T-cell (primary cell): ENCODE results near the gene DYNC1I1. TPM values are rescaled to one million over a fixed set of nuclear protein-coding genes. Genes with fewer than 3 reads are reported as not detected.

Source experiments
- ATAC-seq, 4 experiments: fragments of 200-7000 bp in 3 of 4; fragments of 150-1000 bp in 1 of 4; cut with Tn5 transposase; replicated peaks in 1 of 4; 1 replicate in 3 of 4; 2 replicates in 1 of 4; pipeline ENCODE4 v1.10.0; 2021; ENCODE audit warnings: moderate library complexity in 3 of 4, mild to moderate bottlenecking in 2 of 4, moderate number of reproducible peaks in 1 of 4
- CTCF ChIA-PET, 2 donors: fragments of 300-600 bp; sonication (Branson Sonifier 250); formaldehyde crosslinking; loops; one replicate each; lab custom pipeline; 2022; ENCODE audit warnings: antibody characterized with exemption in 2 of 2; lab: Charles Lee
- POLR2A ChIA-PET, 2 donors: fragments of 300-600 bp; sonication (Branson Sonifier 250); formaldehyde crosslinking; loops; one replicate each; lab custom pipeline; 2022; ENCODE audit warnings: antibody characterized with exemption in 2 of 2; lab: Charles Lee
- DNase-seq, 35 experiments: peaks; one replicate each; pipeline versions ENCODE4 v3.0.0 to v3.0.0-alpha.2; 2013 to 2023
- H3K27ac ChIP-seq: one replicate; pipeline ENCODE4 v1.5.1; 2013; ENCODE audit warnings: low read length
- H3K27me3 ChIP-seq, 2 experiments: replicated peaks in 1 of 2; 1 replicate in 1 of 2; 2 replicates in 1 of 2; pipeline versions ENCODE4 v1.6.1 to v1.7.0; 2013; ENCODE audit warnings: low read length in 1 of 2, mixed read lengths in 1 of 2; ENCODE audit not compliant: control insufficient read depth in 2 of 2, insufficient read depth in 2 of 2; ENCODE audit errors: extremely low read depth in 1 of 2
- H3K36me3 ChIP-seq, 2 donors: 1 replicate in 1 of 2; 2 replicates in 1 of 2; pipeline versions ENCODE4 v1.6.1 to v1.7.0; 2013; ENCODE audit warnings: low read length in 1 of 2; ENCODE audit not compliant: control insufficient read depth in 2 of 2, insufficient read depth in 1 of 2; ENCODE audit errors: extremely low read depth in 1 of 2
- H3K4me1 ChIP-seq, 2 experiments: 1 replicate in 1 of 2; 2 replicates in 1 of 2; pipeline versions ENCODE4 v1.6.1 to v1.7.0; 2013; ENCODE audit warnings: low read length in 2 of 2, mixed read lengths in 1 of 2; ENCODE audit not compliant: insufficient read depth in 2 of 2, control insufficient read depth in 1 of 2; ENCODE audit errors: extremely low read depth in 1 of 2
- H3K4me3 ChIP-seq, 2 donors: 1 replicate in 1 of 2; 2 replicates in 1 of 2; pipeline versions ENCODE4 v1.5.1 to v1.7.0; 2013; ENCODE audit warnings: mild to moderate bottlenecking in 2 of 2, low read length in 1 of 2, moderate library complexity in 1 of 2; ENCODE audit not compliant: control insufficient read depth in 1 of 2; ENCODE audit errors: extremely low read depth in 1 of 2
- H3K9me3 ChIP-seq: 2 replicates; pipeline ENCODE4 v1.7.0; 2013
- H3K27ac Mint-ChIP-seq, 2 donors: one replicate each; pipeline ENCODE4 v1.8.0; 2020 to 2021; ENCODE audit warnings: mild to moderate bottlenecking in 2 of 2, mixed read lengths in 2 of 2
- H3K27me3 Mint-ChIP-seq, 2 donors: one replicate each; pipeline ENCODE4 v1.8.0; 2021 to 2022; ENCODE audit warnings: mixed read lengths in 2 of 2
- H3K36me3 Mint-ChIP-seq: one replicate; pipeline ENCODE4 v1.8.0; 2021; ENCODE audit warnings: mixed read lengths
- H3K4me1 Mint-ChIP-seq, 3 donors: one replicate each; pipeline ENCODE4 v1.8.0; 2020 to 2022; ENCODE audit warnings: mixed read lengths in 3 of 3, mild to moderate bottlenecking in 1 of 3
- H3K4me3 Mint-ChIP-seq, 3 donors: one replicate each; pipeline ENCODE4 v1.8.0; 2020 to 2022; ENCODE audit warnings: mild to moderate bottlenecking in 3 of 3, mixed read lengths in 3 of 3, moderate library complexity in 3 of 3
- H3K9me3 Mint-ChIP-seq, 3 donors: one replicate each; pipeline ENCODE4 v1.8.0; 2020 to 2022; ENCODE audit warnings: mixed read lengths in 3 of 3
- WGBS: methylation state at CpG from one replicate; pipeline ENCODE4 v1.1.5; 2013; ENCODE audit warnings: missing lambda C conversion rate; ENCODE audit not compliant: insufficient coverage; 5-methylcytosine and 5-hydroxymethylcytosine counted together
- total RNA-seq, 35 experiments: library from RNA in 6 of 35; stranded (reverse) in 6 of 35; fragments of 120-200 nt in 1 of 35; gene quantifications; one replicate each; pipeline versions ENCODE4 v1.2.1 to v1.2.4 and lab custom pipeline; 2013 to 2026

Gene DYNC1I1
- total RNA-seq, 5 donors from 2014 or later (not counting 1 experiment from before 2014, with no cell fraction given), result 0.16 TPM; not detected in 4

DNA sequence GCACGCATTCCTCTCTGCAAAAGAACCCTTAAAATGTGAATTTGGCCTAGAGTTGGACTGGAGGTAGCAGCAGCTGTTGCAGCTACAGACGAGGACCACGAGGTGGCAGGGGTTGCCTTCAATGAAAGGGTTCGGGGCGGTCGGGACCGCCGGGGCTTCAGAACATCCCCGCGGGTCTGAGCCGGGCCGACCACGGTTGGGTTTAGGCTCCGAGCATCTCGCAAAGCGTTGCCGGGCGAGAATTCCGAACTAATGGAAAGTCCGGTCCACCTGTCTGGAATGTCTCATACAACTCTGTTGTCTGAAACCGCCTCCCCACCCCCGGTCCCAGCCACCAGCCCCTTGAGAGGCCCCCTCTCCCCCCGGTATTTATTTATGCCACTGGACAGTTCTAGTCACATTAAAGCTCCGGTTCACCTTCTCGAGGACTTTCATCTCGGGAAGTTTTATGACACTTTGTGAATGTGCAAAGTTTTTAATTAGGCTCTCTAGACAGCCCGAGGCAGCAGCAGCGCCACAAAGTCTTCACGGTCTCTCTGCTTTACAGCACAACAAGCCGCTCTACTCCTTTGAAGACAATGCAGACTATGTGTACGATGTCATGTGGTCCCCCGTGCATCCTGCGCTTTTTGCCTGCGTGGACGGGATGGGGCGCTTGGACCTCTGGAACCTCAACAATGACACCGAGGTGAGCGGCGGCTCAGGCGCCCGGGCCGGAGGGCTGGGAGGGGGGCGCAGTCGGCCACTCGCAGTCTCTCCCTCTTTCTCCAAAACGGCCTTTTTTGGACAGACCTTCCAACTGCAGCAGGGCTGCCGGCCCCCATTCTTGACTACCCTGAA is 303.4 kb downstream of the DYNC1I1 start:
- 4% methylated on average over 35 of the region's 47 CpGs for WGBS
- Mint-ChIP-seq H3K9me3 (no peaks in the 10 kb centered on the region), H3K4me3 (peak overlapping the region; percentile 79 to 81 (median 80)), H3K27ac (no peak overlapping the region), H3K27me3 (peaks cover 27 to 31% of the 10 kb centered on the region in 2 donors), H3K4me1 (peaks cover 10 to 14% (median 13%) of the 10 kb centered on the region in 3 donors), H3K36me3 (no peaks in the 10 kb centered on the region)
- peaks cover 0 to 9% of the 10 kb centered on the region in 2 experiments for H3K4me1 ChIP-seq
- H3K27me3 ChIP-seq, result peaks cover 0 to 12% of the 10 kb centered on the region in 2 experiments
- H3K27ac ChIP-seq, result no peak overlapping the region
- H3K36me3 ChIP-seq, result no peaks in the 10 kb centered on the region
- no peaks in the 10 kb centered on the region for H3K9me3 ChIP-seq
- ChIA-PET CTCF (interaction anchor here (0.6 to 2.0 kb wide), 18 partner anchors 10 to 1938 kb away, joined by 3 to 13 read pairs (median 6); no protein-coding TSS in a partner anchor), POLR2A (no interaction called here)
- DNase-seq, result peak in 33 of 35 experiments; percentile 3 to 60 (median 31)
- H3K4me3 ChIP-seq, result peak overlapping the region; percentile 38 to 60
- ATAC-seq, result peak; percentile 84 to 88 (median 86)

DNA sequence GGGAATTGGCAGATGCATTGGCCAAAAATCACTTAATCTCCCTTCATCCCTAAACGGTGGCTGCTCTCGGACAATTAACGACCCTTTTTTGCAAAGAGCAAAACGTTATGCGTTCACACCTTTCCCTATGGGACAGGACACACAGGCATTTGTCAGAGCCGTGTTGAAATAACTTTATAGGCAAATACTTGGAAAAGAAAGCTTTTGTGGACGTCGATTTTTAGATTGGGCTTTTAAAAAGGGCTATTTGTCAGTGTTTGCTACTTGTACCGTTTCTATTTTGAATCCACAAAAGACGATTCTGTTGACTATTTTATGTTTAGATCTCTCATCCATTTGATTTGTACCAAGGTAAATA is 304.0 kb downstream of the DYNC1I1 start:
- Mint-ChIP-seq H3K9me3 (no peaks in the 10 kb centered on the region), H3K36me3 (no peaks in the 10 kb centered on the region), H3K27me3 (peaks cover 25 to 33% of the 10 kb centered on the region in 2 donors), H3K27ac (no peak overlapping the region), H3K4me3 (peak overlapping the region; percentile 79 to 81 (median 80)), H3K4me1 (peaks cover 10 to 14% (median 13%) of the 10 kb centered on the region in 3 donors)
- WGBS, result 10% methylated on average over 6 of the region's 10 CpGs
- Histone ChIP-seq H3K27ac (no peak overlapping the region), H3K4me3 (peak overlapping the region; percentile 38 to 60), H3K27me3 (peaks cover 0 to 12% of the 10 kb centered on the region in 2 experiments), H3K36me3 (no peaks in the 10 kb centered on the region), H3K4me1 (peaks cover 0 to 9% of the 10 kb centered on the region in 2 experiments), H3K9me3 (no peaks in the 10 kb centered on the region)
- DNase-seq, result peak in 1 of 35 experiments; percentile 1
- no peak for ATAC-seq
- ChIA-PET CTCF (interaction anchor here (0.6 to 2.0 kb wide), 20 partner anchors 11 to 1938 kb away, joined by 3 to 13 read pairs (median 6); no protein-coding TSS in a partner anchor), POLR2A (no interaction called here)

DNA sequence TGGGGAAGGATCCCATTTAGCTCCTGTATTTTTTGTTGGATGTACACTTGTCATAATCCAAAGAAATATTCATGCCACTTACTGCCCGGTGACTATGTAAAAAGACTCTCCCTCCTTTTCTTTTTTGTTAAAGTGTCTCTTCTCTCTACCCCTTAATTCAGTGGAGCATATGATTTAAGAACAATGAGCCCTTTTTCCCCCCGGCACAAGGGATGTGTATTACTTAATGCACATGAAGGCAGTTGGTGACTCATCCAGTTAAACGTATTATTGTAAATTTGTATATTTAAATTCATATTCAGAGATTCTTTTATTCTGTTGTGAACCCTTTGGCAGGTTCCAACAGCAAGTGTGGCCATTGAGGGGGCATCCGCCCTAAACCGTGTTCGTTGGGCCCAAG is 307.7 kb downstream of the DYNC1I1 start:
- CTCF ChIA-PET, result no interaction called here
- no peak overlapping the region for H3K27ac Mint-ChIP-seq
- Histone ChIP-seq H3K4me1 (peaks cover 0 to 9% of the 10 kb centered on the region in 2 experiments), H3K27me3 (peaks cover 0 to 12% of the 10 kb centered on the region in 2 experiments), H3K4me3 (no peak overlapping the region), H3K36me3 (no peaks in the 10 kb centered on the region), H3K27ac (no peak overlapping the region), H3K9me3 (no peaks in the 10 kb centered on the region)
- no peak for DNase-seq
- no peak for ATAC-seq
- H3K36me3 Mint-ChIP-seq, result no peaks in the 10 kb centered on the region
- POLR2A ChIA-PET, result no interaction called here
- H3K9me3 Mint-ChIP-seq, result no peaks in the 10 kb centered on the region
- peaks cover 10 to 14% (median 13%) of the 10 kb centered on the region in 3 donors for H3K4me1 Mint-ChIP-seq
- H3K4me3 Mint-ChIP-seq, result no peak overlapping the region
- WGBS, result 96% methylated on average over 3 of the region's 6 CpGs
- peaks cover 22 to 24% of the 10 kb centered on the region in 2 donors for H3K27me3 Mint-ChIP-seq

DNA sequence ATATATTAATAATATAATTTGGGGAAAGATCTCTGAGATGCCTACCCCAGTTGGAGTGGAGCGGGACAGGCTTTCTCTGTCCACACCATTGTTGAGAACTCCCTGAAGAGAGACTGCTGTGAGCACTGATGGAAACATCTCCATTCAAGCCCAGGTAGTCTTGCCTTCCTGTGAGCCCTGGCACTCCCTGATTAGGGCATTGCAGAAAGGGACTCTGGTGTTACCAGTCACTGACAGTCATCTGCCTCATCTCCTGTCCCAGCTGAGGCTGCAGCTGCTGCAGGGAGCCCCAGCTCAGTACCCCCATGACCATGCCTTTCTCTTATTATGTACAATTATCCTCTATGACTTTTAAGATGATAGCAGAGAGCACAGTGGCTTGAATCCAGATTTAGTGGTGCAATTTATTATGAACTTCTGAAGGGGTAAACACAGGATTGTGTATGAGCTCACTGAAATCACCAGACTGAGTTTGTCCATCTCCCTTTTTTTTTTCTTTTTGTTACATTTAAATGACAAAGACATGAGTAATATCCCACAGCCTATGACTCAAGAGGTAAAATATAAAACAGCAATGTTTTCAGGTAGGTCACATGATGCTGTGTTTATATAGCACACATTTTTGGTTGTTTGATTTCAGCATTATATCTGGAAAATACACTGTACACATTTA is 312.7 kb downstream of the DYNC1I1 start:
- Mint-ChIP-seq H3K27ac (no peak overlapping the region), H3K4me1 (no peaks in the 10 kb centered on the region), H3K27me3 (peaks cover 5 to 22% of the 10 kb centered on the region in 2 donors), H3K36me3 (no peaks in the 10 kb centered on the region), H3K9me3 (no peaks in the 10 kb centered on the region), H3K4me3 (no peak overlapping the region)
- H3K27me3 ChIP-seq, result peaks cover 0 to 4% of the 10 kb centered on the region in 2 experiments
- H3K9me3 ChIP-seq, result no peaks in the 10 kb centered on the region
- no peak overlapping the region for H3K27ac ChIP-seq
- ATAC-seq (no peak), DNase-seq (no peak)
- ChIA-PET POLR2A (no interaction called here), CTCF (interaction anchor here in 1 of 2 donors (1.5 kb wide), 1 partner anchor 10 kb away, joined by 4 read pairs; no protein-coding TSS in a partner anchor)
- no CpG with 5 or more reads among the region's 1 CpG for WGBS
- no peaks in the 10 kb centered on the region for H3K36me3 ChIP-seq
- H3K4me3 ChIP-seq, result no peak overlapping the region
- H3K4me1 ChIP-seq, result no peaks in the 10 kb centered on the region

DNA sequence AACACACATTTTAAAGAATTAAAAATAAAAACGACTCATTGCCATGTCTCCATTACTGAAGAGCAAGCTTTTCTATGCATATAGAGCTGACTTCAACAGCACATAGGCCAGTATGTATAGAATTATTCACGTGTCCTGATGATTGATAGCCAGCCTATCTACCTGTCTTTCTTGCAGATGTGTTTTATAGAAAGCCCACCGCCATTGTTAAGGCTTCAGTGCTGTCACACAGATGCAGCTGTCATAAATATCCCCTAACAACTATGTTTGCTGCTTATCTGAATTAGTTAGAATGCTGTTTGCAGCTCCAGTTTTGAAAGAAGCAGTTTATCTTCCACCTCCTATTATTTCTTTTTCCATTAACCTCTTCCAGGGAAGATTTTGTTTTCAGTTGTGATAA is 313.6 kb downstream of the DYNC1I1 start:
- Histone ChIP-seq H3K27me3 (peaks cover 0 to 4% of the 10 kb centered on the region in 2 experiments), H3K27ac (no peak overlapping the region), H3K4me3 (no peak overlapping the region), H3K9me3 (no peaks in the 10 kb centered on the region), H3K4me1 (no peaks in the 10 kb centered on the region), H3K36me3 (no peaks in the 10 kb centered on the region)
- no peaks in the 10 kb centered on the region for H3K4me1 Mint-ChIP-seq
- CTCF ChIA-PET, result interaction anchor here (0.6 to 1.5 kb wide), 2 partner anchors 11 to 48 kb away, joined by 3 to 4 read pairs; no protein-coding TSS in a partner anchor
- WGBS, result no CpG with 5 or more reads among the region's 3 CpGs
- peaks cover 8 to 25% of the 10 kb centered on the region in 2 donors for H3K27me3 Mint-ChIP-seq
- no peaks in the 10 kb centered on the region for H3K36me3 Mint-ChIP-seq
- no peak overlapping the region for H3K4me3 Mint-ChIP-seq
- no peak overlapping the region for H3K27ac Mint-ChIP-seq
- no peaks in the 10 kb centered on the region for H3K9me3 Mint-ChIP-seq
- no peak for DNase-seq
- no peak for ATAC-seq
- POLR2A ChIA-PET, result interaction anchor here in 1 of 2 donors (0.5 kb wide), 1 partner anchor 30 kb away, joined by 3 read pairs; no protein-coding TSS in a partner anchor

DNA sequence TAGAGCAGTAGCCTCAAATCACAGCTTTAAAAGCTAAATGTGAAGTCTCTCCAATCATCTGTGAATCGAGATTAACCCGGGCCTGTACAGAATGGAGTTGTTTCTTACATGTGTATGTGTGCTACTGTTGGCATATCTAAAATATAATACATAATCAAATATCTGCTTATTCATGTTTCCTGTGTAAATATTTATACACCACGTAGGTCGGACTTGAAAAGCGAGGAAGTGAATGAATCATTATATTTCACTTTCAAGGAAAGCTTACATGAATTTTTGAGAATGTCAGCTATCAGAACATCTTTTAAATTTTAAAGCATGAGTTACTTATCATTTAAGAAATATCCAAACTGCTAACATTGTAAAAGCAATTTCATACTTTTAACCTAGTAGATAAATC is 316.2 kb downstream of the DYNC1I1 start:
- no peak overlapping the region for H3K4me3 ChIP-seq
- no CpG with 5 or more reads among the region's 5 CpGs for WGBS
- H3K27ac ChIP-seq, result no peak overlapping the region
- peaks cover 0 to 9% of the 10 kb centered on the region in 2 experiments for H3K27me3 ChIP-seq
- Mint-ChIP-seq H3K4me1 (no peaks in the 10 kb centered on the region), H3K27me3 (peaks cover 17 to 22% of the 10 kb centered on the region in 2 donors), H3K27ac (no peak overlapping the region), H3K9me3 (no peaks in the 10 kb centered on the region), H3K36me3 (no peaks in the 10 kb centered on the region), H3K4me3 (no peak overlapping the region)
- DNase-seq (no peak), ATAC-seq (no peak)
- no peaks in the 10 kb centered on the region for H3K4me1 ChIP-seq
- H3K9me3 ChIP-seq, result no peaks in the 10 kb centered on the region
- ChIA-PET POLR2A (no interaction called here), CTCF (no interaction called here)
- no peaks in the 10 kb centered on the region for H3K36me3 ChIP-seq
